Esophagus squamous epithelium (tissue), 5 donors: ENCODE measurements around the gene TFF3. TPM values are rescaled to one million over a fixed set of nuclear protein-coding genes. Genes with fewer than 3 reads are reported as not detected.

Source experiments
- DNase-seq: peaks from one replicate; lab custom pipeline; 2025; lab: John Stamatoyannopoulos, UW
- H3K27ac ChIP-seq, 4 donors: fragments of 200-600 bp; sonication (generic); one replicate each; pipeline ENCODE4 v1.5.1; 2016 to 2019; ENCODE audit warnings: mild to moderate bottlenecking in 1 of 4
- H3K27me3 ChIP-seq, 4 donors: fragments of 200-600 bp; sonication (generic); 1 replicate in 3 of 4; 2 replicates in 1 of 4; pipeline versions ENCODE4 v1.5.1 to v1.6.0; 2017 to 2021; ENCODE audit warnings: antibody characterized with exemption in 1 of 4
- H3K36me3 ChIP-seq, 3 donors: fragments of 200-600 bp; sonication (generic); one replicate each; pipeline ENCODE4 v1.5.1; 2016 to 2019
- H3K4me1 ChIP-seq, 3 donors: fragments of 200-600 bp; sonication (generic); one replicate each; pipeline ENCODE4 v1.5.1; 2017 to 2019
- H3K4me3 ChIP-seq, 4 donors: fragments of 200-600 bp; sonication (generic); 1 replicate in 3 of 4; 2 replicates in 1 of 4; pipeline ENCODE4 v1.5.1; 2016 to 2019; ENCODE audit warnings: mild to moderate bottlenecking in 2 of 4, moderate library complexity in 1 of 4
- H3K9me3 ChIP-seq, 3 donors: fragments of 200-600 bp; sonication (generic); one replicate each; pipeline ENCODE4 v1.5.1; 2016 to 2019
- CTCF ChIP-seq, 6 experiments: fragments of 450-650 bp in 4 of 6; fragments of 200-600 bp in 2 of 6; sonication (generic) in 2 of 6; IDR thresholded peaks; one replicate each; pipeline ENCODE4 v1.5.1; 2016 to 2019; ENCODE audit warnings: antibody characterized with exemption in 6 of 6, mild to moderate bottlenecking in 4 of 6, moderate library complexity in 4 of 6
- POLR2A ChIP-seq, 4 donors: fragments of 450-650 bp; IDR thresholded peaks; one replicate each; pipeline ENCODE4 v1.6.1; 2017; ENCODE audit warnings: antibody characterized with exemption in 4 of 4, mild to moderate bottlenecking in 4 of 4, moderate library complexity in 3 of 4
- WGBS, 2 donors: methylation state at CpG; one replicate each; pipeline ENCODE4 v1.1.5; 2018; 5-methylcytosine and 5-hydroxymethylcytosine counted together
- intact Hi-C: fragments of 100-400 bp; cut with DNase I; formaldehyde crosslinking; loops from one replicate; pipeline ENCODE4 v1.15.0; 2022
- total RNA-seq, 4 donors: library from RNA; depleted of rRNA; stranded (reverse); fragments of >200 nt; gene quantifications; one replicate each; pipeline ENCODE4 v1.1.0, GENCODE V29; 2016
- donor health status: DM: yes; HTN: yes; CAD: no.

Gene TFF3
- total RNA-seq, 4 donors from 2014 or later: 1.4 to 15.1 (median 7.2) TPM; not detected in 1

DNA sequence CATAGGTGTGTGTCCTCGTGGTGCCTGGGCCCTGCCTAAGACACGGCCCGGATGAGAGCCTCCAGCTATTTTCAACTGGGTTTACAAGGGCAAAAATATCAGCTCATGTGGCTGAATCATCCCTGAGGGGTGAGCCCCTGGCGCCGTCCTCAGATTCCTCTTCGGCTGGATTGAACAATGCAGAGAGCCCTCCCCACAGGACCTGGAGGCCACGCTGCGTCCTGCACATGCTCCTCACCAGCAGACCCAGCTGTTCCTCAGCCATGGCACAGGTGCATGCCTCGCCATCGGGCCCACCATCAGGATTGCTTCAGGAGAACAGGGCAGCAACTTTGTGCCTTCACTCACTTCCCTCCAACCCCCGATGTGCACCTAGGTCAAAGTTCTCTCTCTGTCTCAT lies 35.3 kb downstream of the TFF3 start:
- intact Hi-C loops: no loop called here
- no peak for DNase-seq
- H3K4me1 ChIP-seq: no peaks in the 10 kb centered on the region
- H3K9me3 ChIP-seq: no peaks in the 10 kb centered on the region
- 86 to 87% methylated on average over 8 of the region's 11 CpGs for WGBS, 2 donors
- TF ChIP-seq CTCF (IDR thresholded peaks at IDR 0.05): no peak
- TF ChIP-seq POLR2A (IDR thresholded peaks at IDR 0.05): no peak
- no peak overlapping the region for H3K27ac ChIP-seq
- no peak overlapping the region for H3K4me3 ChIP-seq
- H3K36me3 ChIP-seq: peaks cover 0 to 24% (median 0%) of the 10 kb centered on the region in 3 donors
- H3K27me3 ChIP-seq: no peaks in the 10 kb centered on the region

GRCh38 chr21:42279341-42279871 lies 35.8 kb downstream of the TFF3 start:
- 84 to 95% methylated on average over 4 to 9 of the region's 20 CpGs for WGBS, 2 donors
- H3K27me3 ChIP-seq: no peaks in the 10 kb centered on the region
- no peak for DNase-seq
- H3K36me3 ChIP-seq: peaks cover 0 to 21% (median 0%) of the 10 kb centered on the region in 3 donors
- no peak overlapping the region for H3K27ac ChIP-seq
- TF ChIP-seq CTCF (IDR thresholded peaks at IDR 0.05): no peak
- TF ChIP-seq POLR2A (IDR thresholded peaks at IDR 0.05): no peak
- no peaks in the 10 kb centered on the region for H3K4me1 ChIP-seq
- no peaks in the 10 kb centered on the region for H3K9me3 ChIP-seq
- intact Hi-C loops: no loop called here
- no peak overlapping the region for H3K4me3 ChIP-seq

- H3K9me3 ChIP-seq: no peaks in the 10 kb centered on the region
- 72 to 90% methylated on average over 9 to 15 of the region's 19 CpGs for whole genome bisulfite sequencing, 2 donors
Measured at GRCh38 chr21:42278451-42279149, 36.6 kb downstream of the TFF3 start.

GRCh38 chr21:42277593-42277992 lies 37.6 kb downstream of the TFF3 start:
- no peak for TF ChIP-seq CTCF (IDR thresholded peaks at IDR 0.05)
- TF ChIP-seq POLR2A (IDR thresholded peaks at IDR 0.05): no peak
- H3K9me3 ChIP-seq: no peaks in the 10 kb centered on the region
- DNase-seq: no peak
- no peak overlapping the region for H3K4me3 ChIP-seq
- 61 to 82% methylated on average over 4 of the region's 4 CpGs for WGBS, 2 donors
- H3K27ac ChIP-seq: no peak overlapping the region
- H3K4me1 ChIP-seq: no peaks in the 10 kb centered on the region
- peaks cover 0 to 3% (median 0%) of the 10 kb centered on the region in 4 donors for H3K27me3 ChIP-seq
- intact Hi-C loops: no loop called here
- peaks cover 0 to 33% (median 0%) of the 10 kb centered on the region in 3 donors for H3K36me3 ChIP-seq

More at GRCh38 chr21:42278451-42279149, 36.6 kb downstream of the TFF3 start:
- Histone ChIP-seq H3K36me3 (peaks cover 0 to 23% (median 0%) of the 10 kb centered on the region in 3 donors), H3K27ac (no peak overlapping the region), H3K27me3 (no peaks in the 10 kb centered on the region), H3K4me3 (no peak overlapping the region), H3K4me1 (no peaks in the 10 kb centered on the region)
- no peak for DNase-seq
- no peak for TF ChIP-seq POLR2A (IDR thresholded peaks at IDR 0.05)
- no peak for TF ChIP-seq CTCF (IDR thresholded peaks at IDR 0.05)
- intact Hi-C loops: no loop called here

DNA sequence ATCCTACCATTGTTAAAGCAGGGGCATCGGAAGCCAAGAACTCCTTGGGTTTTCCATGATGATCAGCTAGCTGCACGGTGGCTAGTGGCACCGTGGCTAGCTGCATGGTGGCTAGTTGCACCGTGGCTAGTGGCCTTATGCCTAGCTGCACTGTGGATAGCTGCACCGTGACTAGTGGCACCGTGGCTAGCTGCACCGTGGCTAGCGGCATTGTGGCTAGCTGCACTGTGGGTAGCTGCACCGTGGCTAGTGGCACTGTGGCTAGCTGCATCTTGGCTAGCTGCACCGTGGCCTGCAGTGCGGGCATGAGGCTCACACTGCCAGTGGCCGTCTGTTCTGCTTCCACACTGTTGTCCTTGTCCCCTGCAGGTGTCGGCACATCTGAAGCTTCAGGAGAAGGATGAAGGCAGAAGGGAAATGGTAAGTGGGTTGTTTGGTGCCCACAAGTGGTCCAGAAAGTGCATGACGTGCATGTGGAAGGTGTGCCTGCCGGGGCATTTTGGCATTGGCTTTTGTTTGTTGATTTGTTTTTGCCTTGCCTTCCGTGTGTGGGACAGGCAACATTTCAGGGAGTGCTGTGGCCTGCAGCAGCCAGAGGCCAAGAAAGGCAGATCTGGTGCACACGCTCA lies 38.6 kb downstream of the TFF3 start:
- H3K4me1 ChIP-seq: no peaks in the 10 kb centered on the region
- intact Hi-C loops: no loop called here
- H3K36me3 ChIP-seq: peaks cover 0 to 30% (median 0%) of the 10 kb centered on the region in 3 donors
- H3K4me3 ChIP-seq: no peak overlapping the region
- 68 to 93% methylated on average over 4 to 12 of the region's 17 CpGs for WGBS, 2 donors
- H3K9me3 ChIP-seq: no peaks in the 10 kb centered on the region
- DNase-seq: no peak
- peaks cover 0 to 3% (median 0%) of the 10 kb centered on the region in 4 donors for H3K27me3 ChIP-seq
- no peak overlapping the region for H3K27ac ChIP-seq
- TF ChIP-seq POLR2A (IDR thresholded peaks at IDR 0.05): no peak
- no peak for TF ChIP-seq CTCF (IDR thresholded peaks at IDR 0.05)
